ENCODE data around the gene GRIA4.

The GRIA4 gene

GRCh38 chr11:105789579-105790420 lies 179.9 kb downstream of the GRIA4 start:
- no peak for DNase-seq (ENCODE audit: low spot score)

- no peak for DNase-seq (ENCODE audit: low spot score)
These were observed 181.0 kb downstream of the GRIA4 start for GRCh38 chr11:105790840-105791239.

GRCh38 chr11:105793092-105793491 lies 183.2 kb downstream of the GRIA4 start:
- DNase-seq (ENCODE audit: low spot score), result no peak

DNA sequence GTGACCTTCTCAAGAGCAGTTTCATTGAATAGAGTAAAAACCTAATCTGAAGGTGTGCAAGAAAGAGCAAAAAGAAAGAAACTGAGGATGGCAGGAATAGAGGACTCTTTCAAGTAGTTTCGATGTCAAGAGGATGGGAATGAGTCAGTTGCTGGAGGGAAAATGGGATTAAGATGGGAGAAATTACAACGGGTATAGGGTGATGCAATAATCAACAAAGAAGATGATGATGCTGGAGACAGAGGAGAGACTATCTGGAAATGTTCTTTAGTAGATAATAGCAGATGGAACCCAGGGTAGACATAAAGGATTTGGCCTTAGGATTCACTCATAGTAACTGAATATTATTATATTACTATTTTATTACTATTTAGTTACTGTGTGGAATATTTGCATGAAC lies 189.4 kb downstream of the GRIA4 start:
- no peak for DNase-seq (ENCODE audit: low spot score)

- no peak for DNase-seq (ENCODE audit: low spot score)
These were observed 190.0 kb downstream of the GRIA4 start for GRCh38 chr11:105799728-105800462.

GRCh38 chr11:105802390-105802789 lies 192.5 kb downstream of the GRIA4 start:
- DNase-seq (ENCODE audit: low spot score), result no peak

GRCh38 chr11:105811242-105811641 lies 201.4 kb downstream of the GRIA4 start:
- peak; percentile 1 for DNase-seq (ENCODE audit: low spot score)

- no peak for DNase-seq (ENCODE audit: low spot score)
These were observed 211.5 kb downstream of the GRIA4 start for GRCh38 chr11:105821372-105821771.

DNA sequence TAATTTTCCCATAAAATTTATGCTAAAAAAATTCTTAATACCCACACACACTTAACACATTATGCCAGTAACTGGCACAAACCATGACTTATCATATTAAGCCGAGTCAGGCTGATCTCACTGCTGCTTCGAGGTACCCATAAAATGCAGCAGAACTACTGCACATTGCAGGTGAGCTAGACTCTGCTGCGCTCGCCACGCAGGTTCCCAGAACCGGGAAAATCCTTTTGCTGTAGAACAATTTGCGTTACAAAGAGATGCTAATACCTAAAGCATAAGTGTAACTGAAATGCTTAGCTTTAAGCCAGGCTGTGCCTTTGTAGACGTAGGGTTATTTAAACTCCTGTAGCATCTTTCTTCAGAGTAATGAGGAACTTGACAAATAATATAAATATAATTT lies 211.9 kb downstream of the GRIA4 start:
- no peak for DNase-seq (ENCODE audit: low spot score)

GRCh38 chr11:105823495-105824033 lies 213.7 kb downstream of the GRIA4 start:
- no peak for DNase-seq (ENCODE audit: low spot score)

DNA sequence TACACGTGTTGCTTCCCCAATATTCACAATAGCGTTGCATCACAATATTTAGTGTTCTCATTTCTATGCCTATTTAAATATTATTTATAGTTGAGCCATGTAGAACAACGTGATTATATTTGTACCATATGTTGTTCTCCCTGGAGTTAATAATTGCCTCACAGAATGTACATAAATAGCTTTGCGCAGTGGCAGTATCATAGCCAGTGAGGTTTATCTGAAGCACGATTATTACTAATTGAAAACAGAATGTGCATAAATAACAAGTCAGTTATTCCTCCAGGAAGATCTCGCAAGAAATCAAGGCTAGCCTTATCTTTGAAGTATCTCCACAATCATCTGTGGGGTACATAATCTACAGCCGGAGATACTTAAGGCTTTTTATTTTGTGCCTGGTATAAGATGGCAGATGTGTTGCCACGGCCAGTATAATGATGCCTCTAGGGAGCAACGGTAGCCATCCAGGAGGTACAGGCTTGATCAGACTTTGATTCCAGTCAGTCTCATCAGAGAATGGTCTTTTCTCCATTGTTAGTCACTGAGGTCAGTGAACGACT lies 214.7 kb downstream of the GRIA4 start:
- DNase-seq (ENCODE audit: low spot score), result no peak

GRCh38 chr11:105825141-105825540 lies 215.3 kb downstream of the GRIA4 start:
- DNase-seq (ENCODE audit: low spot score), result no peak

DNA sequence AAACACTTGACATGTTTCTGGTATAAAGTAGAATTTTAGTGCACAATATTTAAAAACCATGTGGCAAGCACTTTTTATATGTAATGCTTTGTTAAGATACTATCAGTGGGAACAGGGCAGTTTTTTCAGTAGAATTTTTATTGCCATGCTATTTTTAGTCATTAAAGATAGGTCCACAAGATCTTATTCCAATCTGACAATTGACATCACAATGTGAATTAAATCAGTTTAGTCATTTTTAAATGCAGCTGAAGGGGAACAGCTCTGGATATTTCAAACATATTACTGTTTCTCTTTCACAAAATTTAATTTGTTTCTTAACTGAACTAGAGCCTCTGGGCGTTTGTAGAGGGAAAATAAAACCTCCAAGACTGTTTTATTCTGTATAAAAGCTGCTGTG lies 218.0 kb downstream of the GRIA4 start:
- DNase-seq (ENCODE audit: low spot score), result no peak

DNA sequence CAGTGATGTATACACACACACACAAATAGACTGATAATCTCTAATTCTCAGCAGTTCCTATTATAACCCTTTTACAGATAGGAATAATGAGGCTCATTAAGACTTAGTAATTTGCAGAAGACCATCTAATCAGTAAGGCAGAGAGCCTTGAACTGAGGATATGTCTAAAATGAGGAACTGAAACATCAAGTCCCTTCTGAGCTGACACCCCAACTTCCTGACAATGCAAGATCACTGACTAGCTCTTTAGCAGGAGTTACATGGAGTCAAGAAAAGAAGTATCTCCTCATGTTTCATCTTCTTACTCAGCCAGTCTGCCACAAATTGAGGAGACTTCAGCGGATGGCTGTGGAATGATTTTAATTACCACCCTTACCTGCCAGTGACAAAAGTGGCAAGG lies 219.2 kb downstream of the GRIA4 start:
- no peak for DNase-seq (ENCODE audit: low spot score)

- DNase-seq (ENCODE audit: low spot score), result no peak
These were observed 224.6 kb downstream of the GRIA4 start for GRCh38 chr11:105834461-105834860.

DNA sequence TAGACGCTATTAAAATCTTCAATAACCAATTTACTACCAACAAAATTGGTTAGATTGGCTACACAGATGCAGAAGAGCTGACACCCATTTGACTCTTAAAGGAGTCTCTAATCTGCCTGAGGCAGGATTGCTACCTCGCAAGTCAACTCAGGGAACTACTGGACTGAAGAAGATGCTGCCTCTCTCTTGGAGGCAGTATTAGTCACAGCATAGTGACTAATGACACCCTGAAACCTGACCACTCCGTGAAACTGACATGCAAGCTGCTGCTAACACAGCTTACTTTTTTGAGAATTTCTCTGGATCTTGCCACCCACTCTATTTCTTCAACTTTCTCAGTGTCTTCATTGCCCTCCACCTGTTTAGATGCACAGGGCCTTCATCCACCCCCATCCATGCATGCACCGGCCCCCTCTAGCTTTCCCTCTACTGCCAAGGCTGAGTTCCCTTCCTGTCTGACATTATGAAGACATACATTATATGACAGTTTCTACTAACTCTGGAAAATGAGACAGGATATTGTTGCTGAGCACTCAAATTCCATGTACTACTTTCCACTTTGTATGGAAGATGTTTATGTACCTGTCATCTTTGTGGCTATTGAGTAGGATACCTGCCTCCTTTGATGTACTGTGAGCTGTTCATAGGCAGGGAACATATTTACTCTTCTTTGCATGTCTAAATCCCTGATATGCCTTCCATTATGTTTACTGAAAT lies 229.0 kb downstream of the GRIA4 start:
- DNase-seq (ENCODE audit: low spot score), result no peak

GRCh38 chr11:105840391-105840790 lies 230.5 kb downstream of the GRIA4 start:
- no peak for DNase-seq (ENCODE audit: low spot score)

GRCh38 chr11:105852403-105852802 lies 242.5 kb downstream of the GRIA4 start:
- DNase-seq (ENCODE audit: low spot score), result no peak

DNA sequence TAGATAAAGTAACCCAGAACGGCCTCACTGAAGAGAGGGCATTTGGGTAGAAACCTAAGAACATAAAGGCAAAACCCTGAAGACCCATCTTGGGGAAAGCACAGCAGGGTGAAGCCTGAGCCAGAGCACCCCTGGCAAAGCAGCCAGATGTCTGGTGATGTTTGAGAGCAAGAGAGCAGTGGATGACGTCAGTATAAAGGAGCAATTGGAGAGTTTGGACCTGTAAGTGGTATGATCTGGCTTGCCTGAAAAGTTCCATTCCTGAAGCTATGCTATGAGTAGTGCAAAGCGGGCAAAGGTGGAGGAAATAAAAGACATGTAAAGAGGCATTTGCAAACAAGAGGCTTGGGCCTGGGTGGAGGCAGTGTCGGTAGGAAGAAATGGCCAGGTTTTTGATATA lies 244.4 kb downstream of the GRIA4 start:
- DNase-seq (ENCODE audit: low spot score), result no peak

DNA sequence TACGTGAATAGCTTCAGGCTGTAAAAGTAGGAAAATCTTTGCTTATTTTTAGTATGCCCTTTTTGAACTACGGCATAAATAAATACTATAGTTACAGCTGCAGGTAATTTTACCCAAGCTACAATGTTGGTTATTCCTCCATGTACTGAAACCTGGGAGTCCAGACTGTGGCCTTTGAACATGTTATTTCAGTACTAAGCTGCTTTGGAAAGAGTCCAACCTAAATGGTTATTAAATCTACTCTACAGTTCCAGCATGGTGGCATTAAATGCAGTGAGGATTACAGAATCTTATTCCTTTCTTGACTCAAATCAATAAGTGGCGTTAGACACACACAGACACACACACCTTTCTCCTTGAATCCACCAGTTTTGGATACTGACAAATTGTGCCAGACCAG lies 247.1 kb downstream of the GRIA4 start:
- DNase-seq (ENCODE audit: low spot score), result no peak

- no peak for DNase-seq (ENCODE audit: low spot score)
These were observed 247.9 kb downstream of the GRIA4 start for GRCh38 chr11:105857728-105858127.

GRCh38 chr11:105858841-105859240 lies 249.0 kb downstream of the GRIA4 start:
- no peak for DNase-seq (ENCODE audit: low spot score)

Data from HuH-7 (cell line).